22Rv1 (cell line): ENCODE results near the gene MALRD1.

Experiments used
- ZFX ChIP-seq: fragments of 450-650 bp; IDR thresholded peaks from 2 replicates; pipeline ENCODE4 v1.6.1; 2017; ENCODE audit warnings: antibody characterized with exemption, borderline replicate concordance
- TF ChIP-seq, protein P1 (sequence below): fragments of 450-650 bp; IDR thresholded peaks from 2 replicates; pipeline ENCODE4 v1.5.1; 2017; ENCODE audit warnings: mild to moderate bottlenecking

DNA sequence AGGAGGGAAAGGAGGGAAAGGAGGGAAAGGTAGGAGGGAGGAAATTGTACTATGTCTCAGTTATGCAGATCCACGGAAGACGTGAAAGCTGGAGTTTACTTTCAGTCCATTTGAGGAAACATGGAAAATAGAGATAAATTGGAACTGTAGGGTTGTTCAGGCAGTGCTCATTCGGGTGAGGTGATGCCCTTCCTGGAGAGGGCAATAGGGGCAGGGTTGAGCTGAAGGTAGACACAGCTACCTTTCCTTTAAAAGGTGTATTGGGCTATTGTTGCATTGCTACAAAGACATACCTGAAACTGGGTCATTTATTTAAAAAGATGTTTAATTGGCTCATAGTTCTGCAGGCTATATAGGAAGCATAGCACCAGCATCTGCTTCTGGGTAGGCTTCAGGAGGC is 650.7 kb downstream of the MALRD1 start:
- TF ChIP-seq, protein P1, sequence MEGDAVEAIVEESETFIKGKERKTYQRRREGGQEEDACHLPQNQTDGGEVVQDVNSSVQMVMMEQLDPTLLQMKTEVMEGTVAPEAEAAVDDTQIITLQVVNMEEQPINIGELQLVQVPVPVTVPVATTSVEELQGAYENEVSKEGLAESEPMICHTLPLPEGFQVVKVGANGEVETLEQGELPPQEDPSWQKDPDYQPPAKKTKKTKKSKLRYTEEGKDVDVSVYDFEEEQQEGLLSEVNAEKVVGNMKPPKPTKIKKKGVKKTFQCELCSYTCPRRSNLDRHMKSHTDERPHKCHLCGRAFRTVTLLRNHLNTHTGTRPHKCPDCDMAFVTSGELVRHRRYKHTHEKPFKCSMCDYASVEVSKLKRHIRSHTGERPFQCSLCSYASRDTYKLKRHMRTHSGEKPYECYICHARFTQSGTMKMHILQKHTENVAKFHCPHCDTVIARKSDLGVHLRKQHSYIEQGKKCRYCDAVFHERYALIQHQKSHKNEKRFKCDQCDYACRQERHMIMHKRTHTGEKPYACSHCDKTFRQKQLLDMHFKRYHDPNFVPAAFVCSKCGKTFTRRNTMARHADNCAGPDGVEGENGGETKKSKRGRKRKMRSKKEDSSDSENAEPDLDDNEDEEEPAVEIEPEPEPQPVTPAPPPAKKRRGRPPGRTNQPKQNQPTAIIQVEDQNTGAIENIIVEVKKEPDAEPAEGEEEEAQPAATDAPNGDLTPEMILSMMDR = no peak
- TF ChIP-seq ZFX = no peak
